ENCODE results near the gene SOS1.
"Not testable (repeated sequence)": the region's sequence is repeated elsewhere in the genome, so short reads cannot be mapped to it uniquely, and the experiment has no call there.

Gene SOS1

DNA sequence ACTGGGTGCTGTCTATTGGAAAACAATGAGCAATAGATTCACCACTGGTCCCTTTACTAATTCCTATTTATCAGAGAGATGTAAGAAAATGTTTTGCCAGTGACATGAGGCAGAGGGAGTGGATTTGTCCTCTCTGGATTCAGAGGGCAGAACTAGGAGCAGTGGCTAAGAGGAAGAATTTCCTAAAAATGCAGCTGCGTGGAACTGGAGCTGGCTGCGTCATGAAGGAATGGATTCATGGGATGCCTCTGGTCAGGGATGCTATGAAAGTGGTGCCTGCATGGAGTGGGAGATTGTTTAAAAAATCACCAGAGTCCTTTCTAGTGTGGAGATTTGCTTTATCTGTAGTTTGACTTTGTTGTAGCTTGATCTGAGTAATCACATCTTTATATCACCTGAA lies 152.8 kb downstream of the SOS1 start:
- DNase-seq (ENCODE audit: low read depth), result no peak

DNA sequence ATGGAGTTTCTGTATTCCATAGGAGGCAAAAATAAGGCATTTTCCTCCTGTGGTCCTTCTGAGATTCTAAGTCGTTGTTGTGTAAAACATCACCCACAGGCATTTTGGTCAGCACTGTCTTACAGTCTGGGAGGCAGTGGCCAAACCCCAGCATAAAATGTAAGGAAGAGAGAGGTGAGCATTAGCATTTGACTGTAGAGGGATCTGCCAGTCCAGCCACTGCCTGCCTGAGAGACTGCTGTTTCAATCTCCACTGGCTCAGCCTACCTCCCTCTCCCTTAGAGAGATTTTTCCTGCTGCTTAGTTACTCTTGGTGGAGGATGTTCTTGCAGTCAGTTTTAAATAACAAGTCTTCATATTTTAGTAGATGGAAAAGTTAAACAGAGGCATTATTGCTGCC lies 154.2 kb downstream of the SOS1 start:
- DNase-seq (ENCODE audit: low read depth), result no peak

DNA sequence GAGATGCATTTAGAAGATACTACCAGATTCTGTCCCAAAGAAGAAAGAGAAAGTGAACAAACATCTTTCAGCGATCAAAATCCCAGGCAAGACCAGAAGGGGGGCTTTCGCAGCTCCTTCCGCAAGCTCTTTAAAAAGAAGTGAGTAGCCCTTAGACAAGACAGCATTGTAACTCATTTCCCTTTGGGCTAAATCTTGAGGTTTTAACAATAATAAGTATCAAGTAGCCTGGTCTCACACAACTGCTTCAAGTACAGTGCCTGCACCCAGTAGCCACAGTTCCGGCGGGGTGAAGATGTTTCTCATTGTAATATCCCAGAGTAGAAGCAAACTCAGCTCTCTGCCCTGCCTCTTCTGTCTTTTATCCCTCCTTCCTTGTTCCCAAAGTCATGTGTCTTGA lies 154.8 kb downstream of the SOS1 start:
- DNase-seq (ENCODE audit: low read depth), result no peak

DNA sequence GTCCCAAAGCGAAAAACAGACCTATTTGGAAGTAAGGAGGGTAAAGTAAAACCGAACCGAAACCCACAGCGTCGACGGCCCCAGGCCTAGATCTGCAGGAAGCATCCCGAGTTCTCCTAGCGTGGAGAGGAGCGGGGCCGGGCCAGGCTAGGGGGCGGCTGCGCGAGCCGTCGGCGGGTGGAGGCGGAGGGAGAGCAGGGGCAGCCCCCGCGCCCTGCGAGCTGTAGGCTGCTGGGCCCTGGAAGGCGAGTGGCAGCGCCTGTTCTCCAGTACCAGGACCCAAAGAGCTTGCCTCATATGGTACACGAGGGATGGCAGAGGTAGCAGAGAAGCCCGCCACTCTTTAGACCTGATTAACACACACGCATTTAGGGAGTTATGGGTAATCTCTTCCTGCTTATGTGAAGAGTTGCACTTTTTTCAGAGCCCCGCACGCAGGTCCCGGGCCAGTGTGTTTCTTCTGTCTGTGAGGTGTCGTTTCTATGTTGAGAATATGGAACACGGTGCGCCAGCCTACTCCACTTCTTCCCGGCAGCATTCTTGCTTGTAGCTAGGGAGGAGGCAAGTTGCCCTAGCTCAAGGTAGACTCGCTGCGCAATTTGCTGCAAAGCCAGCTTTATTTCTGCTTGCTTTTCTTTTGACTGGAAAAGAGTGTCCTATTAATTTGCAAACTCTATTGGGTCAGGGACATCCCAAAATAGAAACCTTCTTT lies 160.1 kb downstream of the SOS1 start:
- DNase-seq (ENCODE audit: low read depth), result no peak

DNA sequence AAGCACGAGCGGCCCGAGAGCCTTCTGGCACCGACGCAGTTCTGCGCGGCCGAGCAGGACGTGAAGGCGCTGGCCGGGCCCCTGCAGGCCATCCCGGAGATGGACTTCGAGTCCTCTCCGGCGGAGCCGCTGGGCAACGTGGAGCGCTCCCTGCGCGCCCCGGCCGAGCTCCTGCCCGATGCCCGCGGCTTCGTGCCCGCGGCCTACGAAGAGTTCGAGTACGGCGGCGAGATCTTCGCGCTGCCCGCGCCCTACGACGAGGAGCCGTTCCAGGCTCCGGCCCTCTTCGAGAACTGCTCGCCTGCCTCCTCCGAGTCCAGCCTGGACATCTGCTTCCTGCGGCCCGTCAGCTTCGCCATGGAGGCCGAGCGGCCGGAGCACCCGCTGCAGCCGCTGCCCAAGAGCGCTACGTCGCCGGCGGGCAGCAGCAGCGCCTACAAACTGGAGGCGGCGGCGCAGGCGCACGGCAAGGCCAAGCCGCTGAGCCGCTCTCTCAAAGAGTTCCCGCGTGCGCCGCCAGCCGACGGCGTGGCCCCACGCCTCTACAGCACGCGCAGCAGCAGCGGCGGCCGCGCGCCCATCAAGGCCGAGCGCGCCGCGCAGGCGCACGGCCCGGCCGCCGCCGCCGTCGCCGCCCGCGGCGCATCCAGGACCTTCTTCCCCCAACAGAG lies 160.8 kb downstream of the SOS1 start:
- DNase-seq (ENCODE audit: low read depth), result peak; percentile 48

DNA sequence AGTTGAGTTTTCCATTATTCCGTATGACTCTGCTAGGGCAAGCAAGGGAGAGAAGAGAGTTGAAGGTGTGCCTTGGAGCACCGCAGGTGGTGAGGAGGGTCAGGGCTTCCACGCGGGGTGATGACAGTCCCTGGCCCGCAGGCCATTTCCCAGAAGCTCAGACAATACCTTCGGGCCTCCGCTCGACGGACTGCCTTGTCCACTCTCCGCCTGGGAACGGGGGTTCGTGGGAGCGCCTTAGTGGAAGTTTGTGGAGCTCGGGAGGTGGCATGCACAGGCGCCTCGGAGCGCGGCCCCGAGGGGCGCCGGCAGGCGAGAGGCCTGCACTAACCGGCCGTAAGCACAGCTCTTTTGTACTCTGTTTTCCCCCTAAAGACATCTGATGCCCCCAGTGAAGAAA lies 161.4 kb downstream of the SOS1 start:
- no peak for DNase-seq (ENCODE audit: low read depth)

DNA sequence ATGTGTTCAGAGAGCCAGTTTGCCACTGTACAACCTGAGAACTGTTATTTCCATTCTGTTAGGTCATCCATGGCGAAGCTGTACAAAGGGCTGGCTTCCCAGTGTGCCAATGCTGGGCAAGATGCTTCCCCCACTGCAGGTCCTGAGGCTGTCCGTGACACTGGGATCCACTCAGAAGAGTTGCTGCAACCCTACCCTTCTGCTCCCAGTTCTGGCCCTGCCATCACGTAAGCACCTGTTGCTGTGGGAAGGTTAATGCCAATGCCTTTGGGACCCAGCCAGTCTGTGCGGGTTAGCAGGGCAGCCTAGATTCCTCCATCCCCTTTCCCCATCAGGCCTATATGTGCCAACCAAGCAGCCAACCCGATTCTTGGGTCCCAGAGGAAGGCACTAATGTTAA lies 162.9 kb downstream of the SOS1 start:
- no peak for DNase-seq (ENCODE audit: low read depth)

DNA sequence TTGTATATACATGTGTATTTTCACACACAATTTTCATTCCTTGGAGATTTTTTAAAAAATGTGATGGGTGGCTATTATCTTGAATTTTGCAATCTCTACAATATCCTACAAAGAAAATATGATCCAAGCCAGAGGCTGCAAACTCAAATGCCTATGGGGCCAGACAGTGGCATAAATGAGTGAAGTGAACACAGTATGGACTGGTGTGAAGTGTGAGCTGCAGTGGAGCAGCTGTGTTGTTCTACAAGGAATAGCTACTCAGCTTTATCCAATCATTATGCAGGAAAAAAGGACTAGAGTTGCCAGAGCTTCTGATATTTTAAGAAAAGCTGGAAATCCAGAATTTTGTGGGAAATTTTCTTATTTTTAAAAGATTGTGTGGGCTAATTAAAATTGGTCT lies 169.1 kb downstream of the SOS1 start:
- DNase-seq (ENCODE audit: low read depth), result no peak

DNA sequence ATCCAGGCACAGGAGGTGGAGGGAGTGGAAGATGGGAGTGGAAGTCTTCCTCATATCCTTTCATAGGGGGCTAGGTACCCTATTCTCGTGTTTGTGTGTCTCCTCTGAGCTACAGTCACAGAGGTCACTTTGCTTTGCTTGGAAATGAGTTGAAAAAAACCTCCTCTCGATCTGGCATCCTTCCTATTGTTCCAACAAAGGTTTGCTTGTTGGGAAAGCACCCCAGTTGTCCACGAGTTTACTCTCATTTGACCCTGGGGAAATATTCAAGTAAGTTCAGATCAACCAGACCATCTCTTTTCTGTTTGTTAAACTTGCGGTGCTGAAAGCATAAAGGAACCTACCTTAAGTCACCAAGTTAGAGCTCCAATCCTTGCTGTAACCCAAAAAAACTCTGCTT lies 171.9 kb downstream of the SOS1 start:
- no peak for DNase-seq (ENCODE audit: low read depth)

DNA sequence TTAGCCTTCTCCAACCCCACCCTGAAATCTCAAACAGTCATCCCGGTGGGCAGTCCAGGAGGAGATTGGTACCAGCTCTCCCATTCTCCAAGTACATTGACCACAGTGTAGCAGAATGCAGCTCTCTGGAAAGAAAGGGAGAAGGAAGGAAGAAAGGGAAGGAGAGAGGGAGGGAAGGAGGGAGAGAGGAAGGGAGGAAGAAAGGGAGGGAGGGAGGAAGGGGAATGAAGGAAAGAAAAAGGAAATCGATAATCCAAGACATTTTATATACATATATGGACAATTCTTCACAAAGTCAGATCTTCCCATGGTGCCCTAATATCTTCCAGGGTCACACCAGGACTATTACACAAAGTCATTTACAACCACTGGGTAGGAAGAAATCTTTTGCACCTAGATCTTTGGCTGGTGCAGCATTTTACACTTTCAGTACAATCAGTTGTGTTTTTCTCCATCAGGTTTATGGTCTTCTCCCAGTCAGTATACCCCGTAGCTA lies 172.4 kb downstream of the SOS1 start:
- no peak for DNase-seq (ENCODE audit: low read depth)

DNA sequence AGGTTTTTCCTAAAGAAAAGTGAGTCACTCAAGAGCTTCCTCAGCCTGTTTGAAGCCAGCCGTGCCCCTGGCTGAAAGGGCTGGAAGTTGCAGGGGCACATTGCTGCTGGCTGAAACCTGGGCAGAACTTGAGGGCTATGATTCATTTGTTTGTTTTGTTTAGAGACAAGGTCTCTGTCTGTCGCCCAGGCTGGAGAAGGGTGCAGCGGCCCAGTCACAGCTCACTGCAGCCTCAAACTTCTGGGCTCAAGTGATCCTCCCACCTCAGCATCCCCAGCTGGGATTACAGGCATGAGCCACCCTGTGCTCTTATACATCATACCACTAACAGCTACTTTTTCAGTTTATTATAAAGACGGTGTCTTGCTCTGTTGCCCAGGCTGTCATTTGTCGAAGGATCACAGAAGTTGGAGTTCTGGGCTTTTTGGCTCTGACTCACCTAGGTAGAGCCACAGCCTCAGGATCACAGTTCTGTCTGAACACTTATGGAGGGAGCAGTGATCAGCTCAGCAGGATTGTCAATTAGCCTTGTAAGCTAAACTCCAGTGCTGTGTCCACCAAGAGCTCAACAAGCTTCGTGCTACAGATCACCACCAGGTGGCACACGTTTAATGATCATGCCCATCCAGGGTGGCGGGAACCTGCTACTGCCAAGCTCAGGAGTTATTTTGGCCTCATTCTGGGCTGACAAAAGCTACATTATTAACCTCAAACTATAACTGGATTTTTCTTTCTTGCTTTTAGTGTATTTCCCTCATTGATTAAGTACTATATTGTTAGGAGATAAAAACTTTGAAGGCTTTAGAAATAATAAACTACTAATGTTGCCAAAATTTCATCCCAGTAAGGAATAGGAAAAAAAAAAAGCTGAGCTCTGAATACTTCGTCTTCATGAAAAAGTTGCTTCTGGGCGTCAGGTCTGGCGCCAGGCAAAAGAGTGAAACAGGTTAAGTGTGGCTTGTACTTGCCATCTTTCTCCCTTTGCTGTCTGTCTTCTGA lies 173.3 kb downstream of the SOS1 start:
- peak; percentile 20 for DNase-seq (ENCODE audit: low read depth)

DNA sequence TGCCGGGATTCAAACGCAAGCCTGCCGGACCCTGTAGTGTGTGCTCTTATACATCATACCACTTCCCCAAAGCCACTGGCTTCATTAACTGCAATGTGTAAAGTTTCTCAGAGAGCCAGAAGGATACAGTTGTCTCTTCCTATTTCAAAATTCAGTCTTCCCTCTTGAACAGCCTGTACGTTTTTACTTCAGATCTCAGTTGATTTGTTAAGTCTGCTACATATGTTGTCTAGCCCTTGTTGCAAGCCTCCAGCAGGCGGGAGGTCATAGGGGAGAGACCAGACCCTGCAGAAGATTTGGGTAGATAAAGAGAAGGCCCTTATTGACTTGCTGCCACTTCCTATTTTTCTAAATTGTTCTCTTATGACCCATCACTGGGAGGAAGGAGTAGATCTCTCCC lies 174.9 kb downstream of the SOS1 start:
- DNase-seq (ENCODE audit: low read depth), result no peak

DNA sequence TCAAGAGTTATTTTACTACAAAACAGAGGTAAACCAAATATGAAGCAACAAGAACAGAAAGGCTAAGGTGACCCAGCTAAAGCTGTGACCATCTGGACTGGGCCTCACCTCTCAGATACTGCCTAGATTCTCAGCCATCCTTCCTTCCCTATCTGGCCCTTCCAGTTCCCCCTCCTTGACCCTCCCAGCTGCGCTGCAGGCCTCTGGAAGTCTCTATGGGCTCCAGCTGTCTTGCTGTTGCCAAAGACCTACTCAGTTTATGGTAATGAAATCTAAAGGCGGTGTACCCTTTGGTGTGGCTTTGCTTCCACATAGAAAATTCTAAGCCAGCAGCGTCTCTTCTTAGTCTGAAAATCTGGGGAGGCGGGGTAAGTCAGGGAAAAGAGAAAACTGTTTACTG lies 175.5 kb downstream of the SOS1 start:
- DNase-seq (ENCODE audit: low read depth), result no peak

DNA sequence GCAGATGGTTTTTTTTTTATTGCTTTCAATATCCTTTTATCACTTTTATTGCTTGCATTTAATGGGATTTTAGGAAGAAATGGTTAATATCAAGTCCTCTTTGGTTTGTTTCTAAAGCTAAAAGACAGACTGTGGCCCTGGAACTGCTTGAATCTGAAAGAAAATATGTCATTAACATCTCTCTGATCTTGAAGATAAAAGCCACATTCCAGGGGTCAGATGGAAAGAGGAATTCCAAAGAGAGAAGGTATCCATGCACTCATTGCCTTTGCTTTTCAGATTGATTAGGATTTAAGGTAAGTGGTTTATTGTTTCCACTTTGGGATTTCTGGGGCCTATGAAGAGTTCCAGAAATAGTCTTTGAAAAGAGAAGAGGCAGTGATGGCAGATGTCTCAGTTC lies 177.1 kb downstream of the SOS1 start:
- no peak for DNase-seq (ENCODE audit: low read depth)

DNA sequence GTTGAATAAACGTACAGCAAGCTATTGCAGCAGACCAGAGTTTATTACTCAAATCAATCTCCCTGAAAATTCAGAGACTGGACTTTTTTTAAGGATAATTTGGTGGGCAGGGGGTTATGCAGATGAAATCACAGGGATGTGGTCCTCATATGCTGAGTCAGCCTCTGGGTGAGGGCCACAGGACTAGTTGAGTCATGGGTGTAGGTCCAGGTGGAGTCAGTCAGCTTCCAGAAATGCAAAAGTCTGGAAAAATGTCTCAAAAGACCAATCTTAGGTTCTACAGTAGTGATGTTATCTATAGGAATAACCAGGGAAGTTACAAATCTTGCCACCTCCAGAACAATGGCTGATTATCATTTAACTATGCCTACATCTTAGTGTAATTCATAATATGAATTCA lies 180.1 kb downstream of the SOS1 start:
- DNase-seq (ENCODE audit: low read depth), result no peak

DNA sequence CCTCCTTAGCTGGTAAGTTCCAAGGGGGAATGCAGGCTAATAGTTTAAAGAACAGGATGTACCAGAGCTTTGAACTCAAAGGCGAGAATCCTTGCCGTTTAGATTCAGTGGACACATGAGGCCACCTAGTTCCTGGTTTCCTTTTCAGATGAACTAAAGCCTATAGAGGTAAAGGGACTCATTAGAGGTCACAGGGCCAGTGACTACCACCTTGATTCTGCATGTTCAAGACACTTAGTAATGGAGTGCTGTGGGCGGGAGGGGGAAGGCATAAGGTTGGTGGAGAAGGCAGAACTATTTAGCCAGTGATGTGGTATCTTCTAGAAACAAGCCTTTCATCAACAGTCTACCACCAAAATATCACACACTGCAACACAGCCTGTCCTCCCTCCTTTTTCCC lies 183.3 kb downstream of the SOS1 start:
- no peak for DNase-seq (ENCODE audit: low read depth)

DNA sequence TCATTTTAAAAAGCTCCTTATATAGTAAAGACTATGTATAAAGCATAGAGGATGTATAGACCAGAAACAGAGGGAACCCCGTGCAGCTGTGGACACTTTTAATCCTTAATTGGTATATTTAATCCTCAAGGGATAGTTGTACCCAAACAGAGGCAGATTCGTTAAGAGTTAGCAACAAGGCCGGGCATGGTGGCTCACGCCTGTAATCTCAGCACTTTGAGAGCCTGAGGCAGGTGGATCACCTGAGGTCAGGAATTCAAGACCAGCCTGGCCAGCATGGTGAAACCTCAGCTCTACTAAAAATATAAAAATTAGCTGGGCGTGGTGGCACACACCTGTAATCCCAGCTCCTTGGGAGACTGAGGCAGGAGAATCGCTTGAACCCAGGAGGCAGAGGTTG lies 184.3 kb downstream of the SOS1 start:
- not testable (repeated sequence) for DNase-seq (ENCODE audit: low read depth)

DNA sequence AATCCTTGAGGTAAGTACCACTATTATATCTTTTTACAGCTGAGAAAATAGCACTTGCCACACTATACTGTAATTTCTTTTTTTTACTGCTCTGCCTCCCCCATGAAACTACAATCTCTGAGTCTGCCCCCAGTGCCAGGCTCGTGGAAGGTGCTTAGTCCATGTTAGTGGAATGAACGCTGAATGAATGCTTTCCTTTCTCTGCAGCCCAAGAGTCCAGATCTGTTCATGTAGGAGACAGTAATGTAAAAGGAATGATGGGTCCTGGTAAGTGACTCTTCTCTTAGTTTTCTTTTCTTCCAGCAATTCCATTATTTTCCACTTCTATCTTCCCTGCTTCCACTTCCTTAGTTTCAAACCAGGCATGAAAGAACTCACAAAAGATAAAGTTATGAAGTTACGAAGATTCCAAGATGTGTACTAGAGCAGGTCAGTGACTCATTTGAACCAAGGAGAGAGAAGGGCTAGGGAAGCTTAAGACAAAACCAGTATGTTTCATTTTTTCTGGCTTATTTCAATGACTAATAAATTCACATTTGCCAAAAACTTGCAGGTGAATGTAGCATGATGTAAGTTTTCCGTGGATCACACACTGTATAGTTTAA lies 185.2 kb downstream of the SOS1 start:
- DNase-seq (ENCODE audit: low read depth), result no peak

DNA sequence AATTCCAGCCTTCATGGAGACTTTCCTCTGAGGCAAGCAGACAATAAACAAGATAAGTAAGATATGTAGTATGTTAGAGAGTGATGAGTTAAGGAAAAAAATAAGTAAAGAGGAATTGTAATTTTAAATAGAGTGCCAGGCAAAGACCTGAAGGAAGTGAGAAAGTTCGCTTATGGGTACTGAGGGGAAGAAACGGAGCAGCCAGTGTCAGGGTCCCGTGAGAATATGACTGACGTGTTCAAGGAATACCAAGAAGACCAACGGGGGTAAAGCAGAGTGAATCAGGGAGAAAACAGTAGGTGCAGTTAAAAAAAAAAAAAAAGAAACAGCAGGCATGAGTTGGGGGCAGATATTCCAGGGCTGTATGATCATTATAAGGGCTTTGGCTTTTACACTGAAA lies 186.1 kb downstream of the SOS1 start:
- no peak for DNase-seq (ENCODE audit: low read depth)

DNA sequence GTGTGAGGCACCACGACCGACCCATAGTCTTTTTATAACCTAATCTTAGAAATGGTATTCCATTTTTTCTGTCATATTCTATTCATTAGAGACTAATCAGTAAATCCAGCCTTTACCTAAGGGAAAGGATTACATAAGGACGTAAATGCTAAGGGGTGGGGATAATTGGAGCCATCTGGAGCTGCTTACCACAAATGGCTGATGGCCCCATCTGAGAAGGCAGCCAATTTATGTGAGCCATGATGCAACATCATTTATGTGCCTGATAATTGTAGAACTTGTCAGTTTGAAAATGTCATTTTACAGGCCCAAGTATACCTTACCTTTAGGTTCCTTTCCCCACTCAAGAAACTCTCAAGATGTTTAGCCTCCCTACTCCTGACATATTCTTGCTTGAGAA lies 187.2 kb downstream of the SOS1 start:
- DNase-seq (ENCODE audit: low read depth), result peak; percentile 62

DNA sequence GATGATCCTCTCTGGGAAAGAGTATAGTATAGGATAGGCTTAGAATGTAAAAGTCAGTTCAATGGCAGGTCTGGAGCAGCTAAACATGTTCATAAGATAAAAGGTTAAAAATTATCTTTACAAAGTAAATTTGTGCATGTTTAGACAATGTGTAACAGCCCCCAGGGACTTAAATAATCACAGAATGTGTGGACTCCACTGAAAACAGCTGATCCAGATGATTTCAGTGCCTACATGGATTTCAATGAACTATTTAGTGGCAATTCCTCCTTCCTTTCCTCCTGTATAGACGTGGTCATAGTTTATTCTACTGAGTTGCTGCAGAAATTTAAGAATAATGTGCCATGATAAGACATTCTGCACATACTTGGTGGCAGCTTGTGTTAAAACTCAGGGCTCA lies 188.3 kb downstream of the SOS1 start:
- no peak for DNase-seq (ENCODE audit: low read depth)

Data from GM04504 (cell line).